Measurements from ENCODE around the gene DNAH17. TPM values are rescaled to one million over a fixed set of nuclear protein-coding genes. Genes with fewer than 3 reads are reported as not detected.

The DNAH17 gene
- total RNA-seq, 2 experiments from 2014 or later = 0.41 to 0.45 TPM

DNA sequence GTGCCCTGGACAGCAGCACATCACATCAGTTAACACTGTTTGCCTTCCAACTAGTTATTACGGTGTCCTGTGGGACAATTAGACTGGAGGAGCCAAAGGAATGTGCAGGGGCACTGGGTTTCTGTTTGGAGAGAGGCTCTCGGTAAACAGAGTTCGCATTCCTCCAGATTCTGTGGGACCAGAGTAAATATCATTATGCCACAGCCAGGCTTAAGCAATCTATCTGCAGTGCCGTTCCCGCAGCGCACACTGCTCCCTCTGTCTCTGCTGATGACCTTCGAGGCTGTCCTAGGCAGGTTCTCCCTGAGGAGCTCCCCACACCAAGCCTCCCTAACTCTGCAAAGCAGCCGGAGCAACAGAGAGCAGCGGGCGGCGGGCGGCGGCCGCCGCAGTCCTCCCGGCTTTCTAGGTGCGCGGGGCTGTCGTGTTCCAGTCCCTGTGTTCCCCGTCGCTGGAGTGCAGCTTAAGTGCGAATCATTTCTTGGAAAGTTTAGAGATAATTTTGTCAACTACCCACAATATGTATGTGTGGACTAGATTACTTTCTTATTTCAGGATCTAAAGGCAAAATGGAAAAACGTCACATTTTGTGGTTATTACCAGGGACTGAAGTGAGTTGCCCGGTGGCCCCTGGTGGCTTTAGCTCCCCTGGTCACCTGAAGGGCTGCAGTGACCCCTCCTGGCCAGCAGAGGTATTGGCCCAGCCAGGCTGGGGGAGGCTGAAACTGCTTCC is 155.5 kb downstream of the DNAH17 start:
- no peaks in the 10 kb centered on the region for H3K9me3 Mint-ChIP-seq
- no peak overlapping the region for H3K27ac Mint-ChIP-seq
- no peaks in the 10 kb centered on the region for H3K27me3 Mint-ChIP-seq
- intact Hi-C loops (cut with micrococcal nuclease) = loop anchor here (5.0 kb wide), 2 partner anchors 59 to 169 kb away; partner anchors contain the start of gene SOCS3
- H3K4me3 Mint-ChIP-seq = no peak overlapping the region
- peak; percentile 79 for DNase-seq
- CTCF ChIA-PET = interaction anchor here (0.6 to 6.9 kb wide), 35 partner anchors 9 to 444 kb away, joined by 3 to 99 read pairs (median 5); partner anchors contain the start of gene PGS1
- peaks cover 20% of the 10 kb centered on the region for H3K4me1 Mint-ChIP-seq (ENCODE audit: low read depth)
- TF ChIP-seq, protein P1, sequence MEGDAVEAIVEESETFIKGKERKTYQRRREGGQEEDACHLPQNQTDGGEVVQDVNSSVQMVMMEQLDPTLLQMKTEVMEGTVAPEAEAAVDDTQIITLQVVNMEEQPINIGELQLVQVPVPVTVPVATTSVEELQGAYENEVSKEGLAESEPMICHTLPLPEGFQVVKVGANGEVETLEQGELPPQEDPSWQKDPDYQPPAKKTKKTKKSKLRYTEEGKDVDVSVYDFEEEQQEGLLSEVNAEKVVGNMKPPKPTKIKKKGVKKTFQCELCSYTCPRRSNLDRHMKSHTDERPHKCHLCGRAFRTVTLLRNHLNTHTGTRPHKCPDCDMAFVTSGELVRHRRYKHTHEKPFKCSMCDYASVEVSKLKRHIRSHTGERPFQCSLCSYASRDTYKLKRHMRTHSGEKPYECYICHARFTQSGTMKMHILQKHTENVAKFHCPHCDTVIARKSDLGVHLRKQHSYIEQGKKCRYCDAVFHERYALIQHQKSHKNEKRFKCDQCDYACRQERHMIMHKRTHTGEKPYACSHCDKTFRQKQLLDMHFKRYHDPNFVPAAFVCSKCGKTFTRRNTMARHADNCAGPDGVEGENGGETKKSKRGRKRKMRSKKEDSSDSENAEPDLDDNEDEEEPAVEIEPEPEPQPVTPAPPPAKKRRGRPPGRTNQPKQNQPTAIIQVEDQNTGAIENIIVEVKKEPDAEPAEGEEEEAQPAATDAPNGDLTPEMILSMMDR (IDR thresholded peaks at IDR 0.05) = peak; percentile 96
- POLR2A ChIA-PET = interaction anchor here (1.0 to 1.5 kb wide), 4 partner anchors 14 to 169 kb away, joined by 3 to 5 read pairs (median 4); no protein-coding TSS in a partner anchor
- peak; percentile 96 for ATAC-seq
- H3K36me3 Mint-ChIP-seq (ENCODE audit: low read depth) = peaks cover 26% of the 10 kb centered on the region

DNA sequence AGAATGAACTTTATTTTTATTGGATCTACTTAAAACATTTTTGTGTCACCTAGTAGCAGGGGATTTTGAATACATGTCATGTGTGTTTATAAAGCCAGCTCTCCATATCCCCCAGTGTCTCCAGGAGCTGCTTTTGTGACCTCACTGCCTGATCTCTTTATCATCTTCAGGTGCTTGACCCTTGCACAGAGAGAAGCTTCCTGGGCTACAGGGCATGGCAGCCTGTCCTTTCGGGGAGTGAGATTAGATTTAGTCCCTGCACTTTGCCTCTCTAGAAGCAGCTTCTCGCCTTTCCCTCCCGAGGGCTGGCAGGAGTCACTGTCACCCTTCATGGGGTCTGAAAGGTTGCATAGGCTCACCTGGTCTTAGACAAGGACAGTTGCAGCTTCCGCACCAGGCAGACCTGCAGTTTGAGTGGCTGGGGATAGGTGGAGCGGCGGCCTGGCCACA is 156.1 kb downstream of the DNAH17 start:
- ChIA-PET CTCF (interaction anchor here (0.7 to 6.9 kb wide), 23 partner anchors 9 to 445 kb away, joined by 3 to 99 read pairs (median 6); partner anchors contain the start of gene PGS1), POLR2A (interaction anchor here (1.0 to 1.5 kb wide), 4 partner anchors 15 to 168 kb away, joined by 3 to 5 read pairs (median 4); no protein-coding TSS in a partner anchor)
- DNase-seq (no peak), ATAC-seq (no peak)
- no peak overlapping the region for H3K4me3 Mint-ChIP-seq
- intact Hi-C loops (cut with micrococcal nuclease) = loop anchor here (5.0 kb wide), 2 partner anchors 59 to 169 kb away; partner anchors contain the start of gene SOCS3
- no peaks in the 10 kb centered on the region for H3K9me3 Mint-ChIP-seq
- H3K27me3 Mint-ChIP-seq = no peaks in the 10 kb centered on the region
- peaks cover 28% of the 10 kb centered on the region for H3K36me3 Mint-ChIP-seq (ENCODE audit: low read depth)
- peaks cover 22% of the 10 kb centered on the region for H3K4me1 Mint-ChIP-seq (ENCODE audit: low read depth)
- H3K27ac Mint-ChIP-seq = no peak overlapping the region
- TF ChIP-seq, protein P1 (IDR thresholded peaks at IDR 0.05) = no peak

DNA sequence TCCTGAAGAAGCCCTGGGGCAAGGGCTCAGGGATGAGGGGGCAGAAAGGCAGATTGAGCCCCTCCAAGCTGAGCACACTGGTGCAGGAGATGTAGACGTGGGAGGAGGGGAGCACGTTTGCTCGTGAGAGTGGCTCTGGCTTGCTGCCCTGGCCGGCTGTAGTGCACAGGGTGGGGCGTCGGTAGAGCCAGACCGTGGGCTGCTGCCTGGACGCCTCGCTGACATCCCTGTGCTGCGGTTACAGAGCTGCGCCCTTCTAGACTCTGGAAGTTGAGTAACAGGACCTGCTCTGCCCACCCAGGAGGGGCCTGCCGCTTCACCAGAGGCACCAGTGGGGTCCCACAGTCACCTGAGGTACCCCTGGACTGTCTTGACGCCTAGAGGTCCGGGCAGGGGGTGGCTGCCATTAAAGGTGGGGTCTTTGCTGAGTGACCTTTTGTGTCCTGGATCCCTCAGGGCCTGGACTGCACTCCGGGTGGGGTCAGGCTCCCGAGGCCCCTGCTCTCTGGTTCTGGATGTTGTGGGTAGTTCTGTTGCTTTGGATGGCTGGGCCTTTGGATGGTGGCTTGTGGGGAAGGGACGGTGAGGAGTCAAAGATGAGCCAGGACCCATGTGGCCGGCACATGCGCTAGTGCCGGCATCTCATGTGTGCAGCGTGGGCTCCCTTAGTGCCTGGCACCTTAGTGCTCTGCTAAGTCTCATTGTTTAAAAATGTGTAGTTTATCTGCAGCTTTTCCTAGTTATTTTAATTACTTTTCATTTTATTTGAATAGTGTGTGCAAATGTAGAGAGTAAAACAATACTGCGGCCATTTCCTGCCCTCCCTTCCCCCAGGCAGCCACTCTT is 157.0 kb downstream of the DNAH17 start:
- DNase-seq (no peak), ATAC-seq (no peak)
- H3K27me3 Mint-ChIP-seq = no peaks in the 10 kb centered on the region
- peaks cover 32% of the 10 kb centered on the region for H3K36me3 Mint-ChIP-seq (ENCODE audit: low read depth)
- ChIA-PET POLR2A (interaction anchor here (1.2 to 1.5 kb wide), 2 partner anchors 16 to 59 kb away, joined by 3 to 5 read pairs; no protein-coding TSS in a partner anchor), CTCF (interaction anchor here (0.9 to 6.9 kb wide), 5 partner anchors 14 to 446 kb away, joined by 3 to 99 read pairs (median 9); no protein-coding TSS in a partner anchor)
- no peak overlapping the region for H3K4me3 Mint-ChIP-seq
- peaks cover 31% of the 10 kb centered on the region for H3K4me1 Mint-ChIP-seq (ENCODE audit: low read depth)
- H3K9me3 Mint-ChIP-seq = no peaks in the 10 kb centered on the region
- intact Hi-C loops (cut with micrococcal nuclease) = loop anchor here (5.0 kb wide), 2 partner anchors 58 to 168 kb away; partner anchors contain the start of gene SOCS3
- TF ChIP-seq, protein P1 (IDR thresholded peaks at IDR 0.05) = no peak
- H3K27ac Mint-ChIP-seq = no peak overlapping the region

DNA sequence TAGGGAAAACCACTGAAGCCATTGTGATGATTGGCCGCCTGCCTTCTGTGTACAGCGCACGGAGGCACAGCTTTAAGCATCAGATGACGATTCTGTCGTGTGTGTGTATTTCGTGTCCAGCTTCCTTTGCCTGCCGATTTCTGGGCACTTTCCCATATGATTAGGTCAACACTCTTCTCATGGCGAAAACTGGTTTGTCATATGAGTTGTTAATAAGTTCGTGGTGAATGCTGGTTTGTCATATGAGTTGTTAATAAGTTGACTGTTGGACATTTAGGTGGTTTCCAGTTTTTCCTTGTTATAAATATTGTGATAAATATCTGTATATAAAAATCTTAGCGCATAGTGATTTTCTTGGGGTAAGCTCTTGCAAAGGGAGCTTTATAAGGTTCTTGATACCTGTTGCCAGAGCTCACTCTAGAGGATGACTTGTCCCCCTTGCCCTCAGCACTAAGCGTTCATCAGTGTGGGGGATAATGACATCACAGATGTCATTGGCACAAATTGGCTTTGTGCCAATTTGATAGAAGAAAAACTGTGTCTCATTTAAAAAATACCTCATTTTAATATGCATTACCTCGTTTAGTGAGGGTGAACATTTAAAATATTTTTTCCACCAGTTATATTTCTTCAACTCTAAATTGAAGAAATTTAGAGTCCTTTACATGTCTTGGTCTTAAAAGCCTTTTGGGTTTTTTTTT is 158.7 kb downstream of the DNAH17 start:
- POLR2A ChIA-PET = interaction anchor here (0.6 to 3.4 kb wide), 5 partner anchors 15 to 59 kb away, joined by 3 to 19 read pairs (median 3); partner anchors contain the start of gene SOCS3
- peaks cover 48% of the 10 kb centered on the region for H3K4me1 Mint-ChIP-seq (ENCODE audit: low read depth)

More for the DNA sequence above, 158.7 kb downstream of the DNAH17 start:
- DNase-seq = no peak
- ATAC-seq = no peak
- no peaks in the 10 kb centered on the region for H3K9me3 Mint-ChIP-seq
- H3K4me3 Mint-ChIP-seq = no peak overlapping the region
- intact Hi-C loops (cut with micrococcal nuclease) = no loop called here
- TF ChIP-seq, protein P1 (IDR thresholded peaks at IDR 0.05) = no peak
- CTCF ChIA-PET = interaction anchor here (0.8 to 1.7 kb wide), 5 partner anchors 27 to 167 kb away, joined by 3 to 9 read pairs (median 3); no protein-coding TSS in a partner anchor
- no peak overlapping the region for H3K27ac Mint-ChIP-seq
- H3K27me3 Mint-ChIP-seq = no peaks in the 10 kb centered on the region
- H3K36me3 Mint-ChIP-seq (ENCODE audit: low read depth) = peaks cover 29% of the 10 kb centered on the region
